ENCODE results near the gene CDH22.

CDH22 gene

DNA sequence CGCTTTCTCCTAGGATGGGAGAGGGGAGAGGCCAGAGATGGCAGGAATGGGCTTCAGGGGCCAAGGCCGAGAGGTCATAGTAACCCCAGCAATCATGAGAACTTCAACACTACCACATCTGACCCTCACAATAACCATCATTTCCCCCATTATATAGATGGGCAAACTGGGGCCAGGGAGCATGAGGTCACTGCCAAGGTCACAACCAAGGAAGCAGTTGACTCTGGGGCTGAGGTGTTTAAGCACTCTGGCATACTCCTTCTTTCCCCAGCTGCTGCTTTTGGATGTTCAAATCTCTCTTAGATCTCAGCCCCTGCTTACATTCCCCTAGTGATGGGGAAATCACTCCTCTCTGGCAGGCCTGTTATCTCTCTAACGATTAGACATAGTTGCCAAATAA, 39.6 kb downstream of the CDH22 start:
- DNase-seq (ENCODE audit: low read depth, low spot score): no peak

DNA sequence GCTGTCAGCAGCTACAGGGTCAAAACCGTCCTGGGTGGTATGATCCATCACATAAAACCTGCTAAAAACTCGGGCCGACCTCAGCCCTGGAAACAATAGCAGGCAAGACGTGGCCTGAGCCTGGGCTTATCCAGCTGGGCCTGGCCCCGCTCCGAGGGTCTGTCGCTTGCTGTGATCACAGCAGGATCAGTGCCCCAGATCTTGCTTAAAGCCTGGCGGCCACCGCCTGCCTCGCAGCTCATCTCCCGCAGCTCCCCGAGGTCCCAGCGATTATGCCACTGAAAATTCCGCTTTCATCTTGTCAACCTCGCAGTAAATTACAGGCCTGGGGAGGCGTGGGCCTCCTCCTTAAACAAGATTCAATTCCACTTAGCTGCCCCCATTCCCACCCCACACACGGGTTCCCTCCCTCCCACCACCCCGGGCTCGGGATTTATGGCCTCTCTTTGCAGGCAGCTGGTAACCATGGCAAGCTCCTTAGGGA, 40.1 kb downstream of the CDH22 start:
- DNase-seq (ENCODE audit: low read depth, low spot score): no peak

DNA sequence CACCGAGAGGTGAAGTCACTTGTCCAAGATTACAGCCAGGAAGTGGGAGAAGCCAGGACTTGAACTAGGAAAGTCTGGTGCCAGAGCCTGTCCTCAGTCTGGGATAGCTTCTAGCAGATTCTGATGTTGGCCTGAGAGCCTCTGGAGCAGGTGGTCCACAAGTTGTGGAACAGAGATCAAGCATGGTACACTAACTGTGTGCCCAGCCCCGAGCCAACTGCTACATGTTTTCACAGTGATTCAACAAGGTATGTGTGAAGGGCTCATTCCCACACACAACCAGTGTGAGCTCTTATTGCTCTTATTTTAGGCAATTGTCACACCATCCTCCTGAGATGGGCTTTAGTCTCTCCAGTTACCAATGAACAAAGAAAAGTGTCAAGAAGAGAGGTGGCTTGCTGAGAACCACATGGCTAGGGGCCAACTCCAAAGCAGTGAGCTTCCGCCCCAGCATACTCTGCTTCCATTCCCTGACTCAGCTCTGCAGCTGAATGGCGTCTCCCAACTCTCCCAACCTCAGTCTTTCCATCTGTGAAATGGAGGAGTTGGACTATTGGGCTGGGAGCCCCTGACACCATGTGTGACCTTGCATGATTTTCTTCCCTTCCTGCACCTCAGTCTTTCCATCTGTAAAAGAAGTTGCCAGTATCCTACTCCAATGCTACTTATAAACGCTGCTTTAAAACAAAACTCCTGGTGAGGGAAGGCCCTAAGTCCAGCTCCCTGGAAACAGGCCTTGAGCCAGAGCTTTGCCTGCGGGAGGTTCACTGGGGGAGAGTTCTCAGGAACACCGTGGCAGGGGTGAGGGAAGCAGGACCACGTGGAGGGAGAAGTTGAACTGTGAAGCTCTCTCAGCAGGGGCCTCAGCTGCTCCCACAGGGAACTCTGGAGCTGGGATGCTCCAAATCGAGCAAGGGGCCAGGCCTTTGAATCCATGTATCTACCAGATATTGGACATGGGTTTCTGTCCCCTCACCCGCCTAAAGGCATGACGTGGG, 40.9 kb downstream of the CDH22 start:
- DNase-seq (ENCODE audit: low read depth, low spot score): no peak

DNA sequence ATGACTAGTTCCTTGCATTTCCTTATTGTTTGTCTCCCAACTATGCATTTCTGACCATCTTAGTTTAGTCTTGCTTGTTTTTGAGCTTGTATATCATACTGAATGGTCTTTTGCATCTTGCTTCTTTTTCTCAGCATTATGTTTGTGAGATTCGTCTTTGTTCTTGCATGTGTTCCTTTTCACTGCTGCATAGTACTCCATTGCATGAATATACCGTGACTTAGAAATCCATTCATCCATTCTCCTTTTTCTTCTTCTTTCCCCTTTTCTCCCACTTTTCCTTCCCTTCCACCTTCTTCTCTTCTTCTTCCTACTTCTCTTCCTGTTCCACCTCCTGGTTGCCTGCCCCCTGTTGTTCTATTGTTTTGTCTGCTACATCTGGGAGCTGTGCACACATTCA, 42.8 kb downstream of the CDH22 start:
- DNase-seq (ENCODE audit: low read depth, low spot score): no peak

DNA sequence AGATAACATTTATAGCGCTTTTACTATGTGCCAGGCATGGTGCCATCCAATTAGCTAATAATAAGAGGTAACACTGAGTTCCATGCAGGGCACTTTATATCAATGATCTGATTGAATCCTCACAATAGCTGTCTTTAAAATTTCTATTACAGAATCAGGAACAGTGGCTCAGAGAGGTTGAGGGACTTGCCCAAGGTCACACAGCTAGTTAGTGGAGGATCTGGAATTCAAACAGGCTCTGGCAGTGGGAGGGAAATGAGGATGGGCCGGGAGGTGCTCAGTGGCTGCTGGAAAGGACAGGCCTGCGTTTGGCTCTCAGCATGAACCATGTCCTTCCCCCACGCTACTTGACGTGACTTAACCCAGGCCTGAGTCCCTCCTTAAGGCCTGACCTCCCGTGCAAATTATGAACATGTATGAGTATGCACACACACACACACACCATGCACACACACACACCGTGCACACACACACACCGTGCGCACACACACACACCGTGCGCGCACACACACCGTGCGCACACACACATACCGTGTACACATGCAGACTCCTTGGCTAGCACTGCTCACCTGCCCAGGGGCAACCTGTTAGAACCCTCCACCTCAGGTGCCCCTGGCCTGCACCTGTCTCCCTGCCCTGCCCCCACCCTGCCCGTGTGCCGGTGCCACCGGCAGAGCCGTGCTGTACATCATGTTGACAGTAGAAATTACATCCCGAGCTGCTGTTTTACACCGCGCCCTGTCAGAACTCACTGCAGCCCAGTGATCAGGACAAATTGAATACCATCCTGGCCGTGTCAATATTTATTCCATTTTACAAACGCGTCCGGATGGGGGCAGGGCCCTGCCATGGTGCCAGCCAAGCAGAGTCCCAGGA, 43.7 kb downstream of the CDH22 start:
- no peak for DNase-seq (ENCODE audit: low read depth, low spot score)

DNA sequence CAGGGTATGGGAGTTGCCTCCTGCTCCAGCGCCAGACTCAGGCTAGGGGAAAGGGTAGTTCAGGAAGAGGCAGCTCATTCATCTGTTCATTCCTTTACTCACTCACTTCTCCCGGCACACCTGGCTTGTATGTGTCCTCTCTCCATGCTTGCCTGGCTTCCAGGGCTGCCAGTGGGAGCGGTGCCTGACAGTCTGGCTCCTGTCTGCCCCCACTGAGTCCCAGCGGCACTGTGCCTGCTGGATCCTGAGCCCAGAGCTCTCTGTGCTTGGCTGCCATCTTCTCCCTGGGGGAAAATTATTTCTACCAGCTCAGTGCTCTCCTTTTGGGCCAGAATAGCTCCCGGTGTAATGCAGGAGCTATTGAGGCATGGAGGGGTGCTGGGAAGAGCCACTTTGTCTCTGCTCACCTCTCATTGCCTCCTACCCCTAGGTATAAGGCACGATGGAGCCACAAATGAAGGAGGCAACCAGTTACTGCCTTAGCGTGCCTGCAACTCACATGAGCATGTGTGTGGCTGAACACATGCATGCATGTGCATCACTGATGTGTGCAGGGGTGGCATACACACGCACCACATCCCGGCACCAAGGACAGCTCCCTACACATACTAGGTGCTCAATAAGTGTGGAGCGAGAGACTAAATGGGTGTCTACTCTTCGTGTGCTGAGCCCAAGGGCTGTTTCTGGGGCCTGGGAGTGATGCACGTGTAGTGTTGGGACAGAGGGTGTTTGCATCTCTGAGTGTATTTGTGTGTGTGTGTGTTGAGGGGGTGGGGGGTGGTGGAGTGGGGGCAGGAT, 46.6 kb downstream of the CDH22 start:
- no peak for DNase-seq (ENCODE audit: low read depth, low spot score)

DNA sequence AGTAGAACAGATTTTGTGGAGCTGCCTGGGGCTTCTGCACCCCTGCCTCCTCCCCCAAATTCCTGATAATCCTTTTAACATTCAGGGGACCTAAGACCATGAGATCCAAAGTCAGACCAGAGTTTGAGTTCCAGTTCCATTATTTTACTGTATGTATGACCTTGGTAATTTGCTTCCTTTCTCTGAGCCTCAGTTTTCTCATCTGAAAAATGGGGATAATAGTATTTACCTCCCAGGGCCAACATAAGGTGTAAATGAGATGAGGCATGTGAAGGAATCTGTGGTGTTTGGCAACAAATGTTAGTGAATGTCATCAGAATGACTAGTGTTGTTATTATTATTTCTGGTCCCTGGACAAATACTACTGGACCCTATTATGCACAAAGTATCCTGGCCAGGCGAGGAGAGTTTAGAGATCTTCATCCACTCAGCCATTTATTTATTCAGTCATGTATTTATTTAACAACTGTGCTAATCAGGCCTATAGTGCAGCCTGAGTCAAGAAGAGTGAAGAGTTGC, 47.3 kb downstream of the CDH22 start:
- no peak for DNase-seq (ENCODE audit: low read depth, low spot score)

DNA sequence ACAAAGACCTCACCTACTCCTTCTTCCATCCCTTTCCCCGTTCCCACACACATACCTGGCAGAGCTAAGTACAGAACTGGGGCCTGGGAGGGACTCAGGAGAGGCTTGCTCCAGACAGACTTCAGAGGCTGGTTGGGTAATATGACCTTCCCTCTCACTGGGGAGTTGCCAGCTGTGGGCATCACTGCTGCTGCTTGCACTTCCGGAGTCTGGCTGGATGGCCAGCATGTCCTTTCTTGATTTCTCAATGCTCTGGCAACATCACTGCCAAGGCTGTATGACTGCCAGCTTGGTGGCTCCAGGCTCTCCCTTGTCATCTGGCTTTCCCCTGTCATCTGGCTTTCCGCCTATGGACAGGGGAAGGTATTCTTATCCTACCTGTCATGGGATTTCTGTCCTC, 47.8 kb downstream of the CDH22 start:
- no peak for DNase-seq (ENCODE audit: low read depth, low spot score)

DNA sequence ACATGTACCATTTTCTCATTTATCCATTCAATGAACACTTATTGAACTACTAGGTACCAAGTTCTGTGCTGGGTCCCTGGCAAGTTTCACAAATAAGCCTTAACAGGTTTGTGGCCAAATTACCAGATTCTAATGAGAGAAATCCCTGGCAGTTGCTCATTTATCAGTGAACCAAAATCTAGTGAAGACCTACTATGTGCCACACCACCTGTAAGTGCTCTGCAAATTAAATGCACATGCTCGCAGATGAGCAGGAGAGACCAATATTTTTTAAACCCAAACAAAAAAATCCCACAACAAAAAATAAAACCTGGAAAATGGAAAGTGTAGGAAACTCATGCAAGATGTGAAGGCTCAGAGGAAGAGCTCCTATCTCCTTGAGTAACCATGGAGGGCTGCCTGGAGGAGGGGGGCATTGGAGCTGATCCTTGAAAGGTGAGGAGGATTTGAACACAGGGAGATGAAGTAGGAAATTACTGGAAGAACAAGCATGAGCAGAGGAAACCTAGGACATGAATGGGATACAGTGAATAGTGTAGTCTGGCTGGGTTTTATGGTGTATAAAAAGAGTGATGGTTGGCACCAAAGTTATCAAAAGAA, 48.9 kb downstream of the CDH22 start:
- no peak for DNase-seq (ENCODE audit: low read depth, low spot score)

DNA sequence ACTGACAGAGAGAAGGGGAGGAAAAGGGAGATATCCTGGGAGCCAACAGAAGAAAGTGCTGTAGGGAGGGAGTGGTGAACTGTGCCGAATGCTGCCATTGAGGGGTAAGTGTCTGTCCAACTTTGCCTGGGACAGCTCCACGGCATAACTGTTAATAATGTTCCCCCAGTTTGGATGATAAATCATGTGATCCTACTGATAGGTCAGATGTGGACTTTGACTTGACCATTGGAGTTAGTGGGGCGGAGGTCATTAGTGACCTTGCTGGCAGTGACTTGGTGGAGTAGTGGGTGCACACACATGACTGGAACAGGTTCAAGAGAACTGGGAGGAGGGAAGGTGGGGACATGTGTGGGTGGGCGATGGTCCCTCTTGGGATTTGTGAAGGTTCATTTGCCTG, 50.4 kb downstream of the CDH22 start:
- DNase-seq (ENCODE audit: low read depth, low spot score): no peak

DNA sequence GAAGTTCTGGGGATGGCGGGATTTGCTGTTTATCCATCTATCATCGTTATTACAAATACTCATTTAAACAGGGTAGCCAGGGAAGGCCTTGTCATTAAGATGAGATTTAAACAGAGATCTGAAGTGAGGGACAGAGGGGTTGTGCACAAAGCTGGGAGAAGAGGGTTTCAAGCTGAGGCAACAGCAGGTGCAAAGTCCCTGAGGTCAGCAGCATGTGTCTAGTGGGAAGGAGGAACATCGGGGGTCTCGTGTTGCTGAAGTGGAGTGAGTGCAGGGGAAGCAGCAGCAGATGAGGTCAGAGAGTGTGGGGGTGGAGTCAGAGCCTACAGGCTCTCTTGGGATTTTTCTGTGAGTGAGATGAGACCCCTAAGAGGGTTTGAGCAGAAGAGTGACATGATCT, 52.0 kb downstream of the CDH22 start:
- no peak for DNase-seq (ENCODE audit: low read depth, low spot score)

DNA sequence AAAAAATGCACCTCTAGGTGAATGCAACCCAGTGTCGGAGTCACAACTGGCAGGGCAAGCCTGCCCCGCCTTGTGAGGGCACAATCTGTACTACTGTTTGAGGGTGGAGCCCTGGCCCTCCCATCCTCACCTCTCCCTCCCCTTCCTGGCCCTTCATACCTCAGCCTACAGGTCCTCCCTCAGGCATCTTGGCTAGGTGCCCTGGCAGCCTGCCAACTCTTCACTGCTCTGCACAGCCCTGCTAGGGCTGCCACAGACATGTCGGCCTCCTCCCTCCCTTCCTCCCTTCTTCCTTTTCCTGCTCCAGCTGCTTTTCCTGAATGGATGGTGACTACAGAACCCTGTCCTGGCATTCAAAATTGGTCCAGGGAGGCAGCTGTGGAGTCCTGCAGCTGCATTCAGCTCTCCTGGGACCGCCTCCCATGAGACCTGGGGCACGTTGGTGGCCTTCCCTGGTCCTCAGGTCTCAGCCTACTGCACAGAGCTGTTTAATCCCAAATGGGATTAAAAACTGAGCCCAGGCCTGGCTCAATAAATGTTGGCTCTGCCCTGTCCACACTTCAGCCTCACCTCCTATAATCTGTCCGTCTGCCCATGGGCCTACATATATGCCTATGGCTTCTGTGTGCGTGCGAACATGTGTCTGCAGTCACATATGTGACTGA, 52.7 kb downstream of the CDH22 start:
- no peak for DNase-seq (ENCODE audit: low read depth, low spot score)

DNA sequence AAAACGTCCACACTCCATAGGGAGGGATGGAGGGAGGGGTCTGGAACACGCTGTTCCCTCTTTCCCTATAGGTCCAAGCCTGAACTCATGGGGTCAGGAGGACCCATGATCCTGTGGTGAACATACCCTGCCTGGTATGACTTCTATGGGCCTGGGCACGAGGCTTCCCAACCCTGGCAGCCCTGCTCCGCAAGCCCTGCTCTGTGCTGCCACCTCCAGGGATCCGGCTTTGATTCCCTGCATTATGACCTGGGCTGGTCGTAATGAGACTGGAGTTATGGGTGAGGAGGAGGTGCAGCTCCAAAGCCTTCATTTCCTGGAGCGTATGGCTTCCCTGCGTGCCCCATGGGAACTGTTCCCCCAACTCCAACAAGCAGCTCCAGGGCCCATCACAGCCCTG, 54.9 kb downstream of the CDH22 start:
- no peak for DNase-seq (ENCODE audit: low read depth, low spot score)

DNA sequence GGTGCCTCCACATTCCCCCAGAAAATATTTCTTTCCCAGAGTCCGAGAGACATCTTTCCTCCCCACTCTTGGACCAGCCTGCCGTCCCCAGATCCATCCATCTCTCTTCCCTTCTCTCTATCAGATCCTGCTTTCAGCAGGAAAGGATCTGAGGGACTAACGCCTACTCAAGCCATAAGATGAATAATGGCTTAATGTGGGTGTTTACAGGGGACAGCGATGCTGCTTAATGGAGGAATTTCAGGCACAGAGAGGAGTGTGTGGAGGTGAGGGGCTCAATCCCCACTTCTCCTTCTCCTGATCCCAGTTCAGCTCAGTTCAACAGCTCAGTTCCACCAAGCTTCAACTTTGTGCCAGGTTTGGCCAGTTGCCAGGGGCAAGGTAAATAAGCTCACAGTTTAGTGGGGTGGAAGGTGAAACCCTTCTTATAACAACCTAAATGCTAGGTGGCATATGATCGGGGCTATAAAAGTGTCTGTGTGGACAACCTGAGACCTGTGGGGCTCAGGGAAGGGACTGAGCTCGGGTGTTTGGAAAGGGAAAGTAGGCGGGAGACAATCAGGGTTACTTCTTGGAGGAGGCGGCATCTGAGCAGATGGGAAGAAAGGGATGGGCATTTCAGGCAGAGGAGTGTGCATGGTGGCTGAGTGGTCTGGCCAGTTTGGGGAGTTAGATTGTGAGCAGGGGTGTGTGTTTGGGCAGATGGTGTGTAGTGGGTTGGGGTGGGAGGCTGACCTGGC, 55.8 kb downstream of the CDH22 start:
- DNase-seq (ENCODE audit: low read depth, low spot score): no peak

DNA sequence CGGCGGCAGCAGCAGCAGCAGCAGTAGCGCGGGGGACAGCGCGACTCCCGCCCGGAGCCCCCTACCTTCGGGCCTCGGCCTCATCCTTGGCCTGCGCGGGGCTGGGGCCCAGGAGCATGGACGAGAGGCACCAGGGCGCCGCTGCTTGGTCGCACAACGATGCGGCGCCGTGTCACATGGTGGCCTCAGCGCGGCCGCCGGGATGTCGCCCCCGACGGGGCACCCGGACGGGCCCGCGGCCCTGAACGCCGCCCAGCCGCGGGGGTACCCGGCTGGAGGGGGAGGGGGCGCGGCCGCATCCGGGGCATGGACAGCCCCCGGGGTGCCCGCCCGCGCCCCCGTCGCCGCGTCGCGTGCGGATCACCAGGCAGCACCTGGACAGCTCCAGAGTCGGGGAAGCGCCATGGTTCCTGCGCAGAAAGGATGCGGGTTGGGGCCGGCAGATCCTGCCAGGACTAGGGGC, 57.1 kb downstream of the CDH22 start:
- DNase-seq (ENCODE audit: low read depth, low spot score): no peak

DNA sequence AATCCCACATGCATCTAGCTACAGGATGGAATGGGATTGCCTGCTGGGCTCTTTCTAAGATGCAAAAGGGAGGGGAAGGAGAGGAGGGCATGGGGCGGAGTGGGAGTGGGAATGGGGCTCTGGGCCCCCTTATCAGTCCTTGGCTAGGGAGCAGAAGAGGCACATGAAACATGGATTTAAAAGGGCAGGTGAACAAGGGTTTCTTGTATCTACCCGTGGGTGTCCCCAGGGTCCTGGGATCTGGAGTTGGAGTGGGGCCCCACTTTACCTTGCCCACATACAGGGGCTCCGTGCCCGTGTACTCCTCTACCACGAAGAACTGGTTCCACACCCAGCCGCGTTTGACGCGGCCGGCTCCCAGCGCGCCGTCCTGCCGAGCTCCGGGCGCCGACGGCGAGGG, 57.5 kb downstream of the CDH22 start:
- no peak for DNase-seq (ENCODE audit: low read depth, low spot score)

DNA sequence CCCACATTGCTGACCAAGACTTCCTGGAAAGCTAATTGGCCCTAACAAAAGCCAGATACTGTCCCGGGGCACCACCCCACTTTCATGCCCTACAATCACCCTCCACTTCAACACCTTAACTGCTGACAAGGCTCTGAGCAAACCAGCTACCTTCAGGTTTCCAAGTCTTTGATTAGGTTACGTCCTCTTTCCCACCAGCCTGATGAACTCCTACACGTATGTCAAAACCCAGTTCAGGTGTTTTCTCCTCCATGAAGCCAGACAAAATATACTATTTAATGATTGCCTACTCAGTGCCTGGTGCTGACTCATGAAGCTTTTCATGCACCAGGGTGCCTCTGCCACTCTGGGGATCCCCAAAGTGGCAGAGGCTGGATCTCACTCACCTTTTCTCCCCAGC, 58.6 kb downstream of the CDH22 start:
- DNase-seq (ENCODE audit: low read depth, low spot score): no peak

DNA sequence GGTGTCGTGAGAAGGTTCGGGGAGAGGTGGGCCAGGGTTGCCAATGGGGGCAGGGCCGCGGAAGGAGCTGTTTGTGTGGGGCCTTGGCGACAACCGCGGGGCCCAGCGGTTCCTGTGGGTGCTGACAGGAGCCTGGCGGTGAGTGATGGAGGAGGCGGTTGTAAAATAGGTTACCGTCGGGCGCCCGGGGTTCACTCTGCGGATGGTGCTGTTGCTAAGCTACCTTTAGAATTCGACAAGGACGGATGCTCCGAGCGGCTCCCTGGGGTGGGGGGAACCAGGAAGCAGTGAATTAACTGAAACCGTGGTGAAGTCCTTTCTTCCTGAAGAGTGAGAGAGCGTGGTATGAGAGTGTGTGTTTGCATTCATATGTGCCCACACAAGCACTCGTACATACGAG, 61.7 kb downstream of the CDH22 start:
- no peak for DNase-seq (ENCODE audit: low read depth, low spot score)
